GM18519 (cell line): ENCODE results near the gene SERPINB5.

Source experiments
- ATAC-seq: cut with Tn5 transposase; IDR thresholded peaks from one replicate; pipeline ENCODE4 v1.9.1; 2021; ENCODE audit warnings: mild to moderate bottlenecking, moderate library complexity; ENCODE audit not compliant: unreplicated experiment, low FRiP score

Gene SERPINB5

DNA sequence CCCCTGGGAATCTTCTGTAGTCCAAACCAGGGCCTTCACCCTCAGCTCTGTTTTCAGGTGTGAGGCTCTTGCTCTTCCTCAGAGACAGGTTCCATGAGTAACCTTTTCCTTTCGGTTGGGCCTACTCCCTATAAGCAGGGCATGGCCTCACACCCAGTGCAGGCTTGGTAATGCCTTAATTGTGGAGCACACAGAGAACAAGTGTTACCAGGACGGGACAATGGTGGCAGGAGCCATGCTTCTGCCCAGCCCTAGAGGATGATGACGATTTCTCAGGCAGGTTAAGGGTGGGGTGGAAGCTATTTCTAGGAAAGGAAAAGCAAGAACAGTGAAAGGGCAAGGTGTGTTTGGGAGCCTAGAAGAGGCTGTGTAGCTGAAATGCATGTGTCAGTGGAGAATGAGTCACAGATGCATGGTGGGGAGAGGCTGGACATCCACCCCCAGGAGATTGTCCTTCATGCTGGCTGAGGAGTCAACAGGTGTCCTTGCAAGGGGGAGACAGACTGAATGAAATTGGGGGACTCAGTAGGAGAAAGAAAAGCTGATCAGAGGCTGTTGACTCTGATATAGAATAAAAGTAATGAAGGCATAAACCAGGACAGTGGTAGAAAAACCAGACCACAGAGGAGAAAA, 43.4 kb downstream of the SERPINB5 start:
- ATAC-seq, result no peak

DNA sequence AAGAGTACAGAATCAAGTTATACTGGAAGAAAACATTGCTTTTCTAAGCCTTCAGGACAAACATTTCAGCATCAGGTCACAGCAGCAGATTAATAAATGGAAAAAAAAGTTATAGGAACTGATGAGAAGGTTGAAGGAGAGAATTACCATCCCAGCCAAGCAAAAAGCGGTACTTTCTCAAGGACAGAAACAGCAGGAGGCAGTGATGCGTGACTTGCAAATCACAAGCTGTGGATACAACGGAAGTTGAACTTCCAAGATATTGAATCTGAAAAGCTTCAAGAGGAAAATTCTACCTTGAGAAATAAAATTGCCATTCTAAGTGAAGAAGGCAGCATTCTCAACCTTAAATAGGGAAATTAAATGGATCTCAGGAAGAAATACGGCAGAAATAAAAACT, 46.9 kb downstream of the SERPINB5 start:
- no peak for ATAC-seq

DNA sequence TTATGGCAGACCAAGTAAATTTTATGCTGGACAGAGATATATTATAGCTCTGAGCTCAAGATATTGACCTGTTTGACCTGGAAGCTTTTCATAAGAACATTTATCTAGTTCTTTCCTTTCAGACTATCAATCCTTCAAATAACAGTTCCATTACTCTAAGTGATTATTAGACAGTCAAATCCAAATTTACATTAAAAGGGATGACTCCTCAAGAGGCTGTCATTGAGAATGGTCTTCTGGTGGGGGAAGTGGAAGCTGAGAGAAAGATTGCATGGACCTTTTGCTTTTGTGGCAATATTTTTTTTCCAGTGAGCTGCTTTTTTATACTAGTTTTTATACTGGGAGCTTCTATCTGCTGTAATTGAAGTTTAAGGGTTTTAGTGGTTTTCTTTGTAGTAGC, 50.5 kb downstream of the SERPINB5 start:
- ATAC-seq, result no peak

DNA sequence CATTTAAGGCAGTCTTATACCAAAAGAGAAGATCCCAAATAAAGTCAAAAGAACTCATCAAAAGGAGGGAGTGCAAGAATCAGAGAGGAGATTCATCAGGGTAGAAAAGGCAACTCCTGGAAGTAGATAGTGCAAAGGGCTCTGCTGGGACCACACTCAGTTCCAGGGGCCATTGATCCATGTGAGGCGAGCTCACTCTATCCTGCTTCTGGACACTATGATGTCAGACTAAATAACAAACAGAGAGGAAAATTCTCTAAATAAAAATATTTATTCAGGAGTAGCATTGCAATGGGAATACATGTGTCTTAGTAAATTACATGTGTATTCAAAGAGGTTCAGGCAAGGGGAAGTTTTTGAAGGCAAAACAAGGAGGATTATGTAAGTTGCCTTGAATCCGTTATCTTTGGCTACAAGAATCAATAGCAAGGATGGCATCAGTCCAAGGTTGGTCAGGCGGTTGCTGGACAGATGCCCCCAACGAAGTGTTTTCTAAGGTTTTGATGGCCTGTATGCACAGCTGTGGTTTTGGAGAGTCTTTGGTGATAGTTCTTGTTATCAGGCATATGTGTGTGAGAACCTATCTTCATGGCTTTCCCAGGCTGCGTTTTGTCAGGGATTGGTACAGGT, 52.2 kb downstream of the SERPINB5 start:
- no peak for ATAC-seq

DNA sequence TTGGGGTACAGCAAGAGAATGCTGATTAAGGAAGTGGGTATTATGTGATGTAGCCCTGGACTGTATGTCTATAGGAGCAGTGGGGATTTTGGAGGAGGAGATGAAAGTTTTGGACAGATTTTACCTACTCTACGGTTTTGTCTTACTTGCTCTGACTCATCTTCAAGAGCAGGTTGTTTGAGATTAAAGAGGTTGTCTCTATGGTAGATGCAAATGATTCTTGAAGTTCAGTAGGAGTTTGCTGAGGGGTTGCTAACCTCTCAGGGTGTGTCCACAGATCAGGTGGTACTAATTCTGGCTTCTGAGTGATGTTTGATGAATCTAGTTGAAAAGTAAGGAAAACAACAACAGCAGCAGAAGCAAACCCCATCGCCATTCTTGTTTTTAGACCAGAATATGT, 55.7 kb downstream of the SERPINB5 start:
- no peak for ATAC-seq

DNA sequence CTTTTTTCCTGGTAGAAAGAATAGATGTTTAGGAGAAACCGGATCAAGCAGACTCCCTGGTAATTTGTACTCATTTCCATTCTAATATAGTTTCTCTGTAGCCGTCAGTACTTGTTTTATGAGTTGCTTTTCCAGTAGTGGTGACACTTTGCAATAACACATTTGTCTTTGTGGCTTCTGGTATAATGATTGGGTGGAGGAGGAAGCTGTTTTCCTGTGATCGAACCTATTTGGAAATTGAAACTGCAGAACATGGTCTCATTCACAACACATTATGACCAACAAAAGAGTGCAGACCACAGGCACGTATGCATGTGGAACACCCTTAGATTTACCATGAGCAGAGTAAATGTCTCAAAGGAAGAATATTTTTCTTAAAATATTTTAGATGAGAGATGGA, 57.9 kb downstream of the SERPINB5 start:
- no peak for ATAC-seq

DNA sequence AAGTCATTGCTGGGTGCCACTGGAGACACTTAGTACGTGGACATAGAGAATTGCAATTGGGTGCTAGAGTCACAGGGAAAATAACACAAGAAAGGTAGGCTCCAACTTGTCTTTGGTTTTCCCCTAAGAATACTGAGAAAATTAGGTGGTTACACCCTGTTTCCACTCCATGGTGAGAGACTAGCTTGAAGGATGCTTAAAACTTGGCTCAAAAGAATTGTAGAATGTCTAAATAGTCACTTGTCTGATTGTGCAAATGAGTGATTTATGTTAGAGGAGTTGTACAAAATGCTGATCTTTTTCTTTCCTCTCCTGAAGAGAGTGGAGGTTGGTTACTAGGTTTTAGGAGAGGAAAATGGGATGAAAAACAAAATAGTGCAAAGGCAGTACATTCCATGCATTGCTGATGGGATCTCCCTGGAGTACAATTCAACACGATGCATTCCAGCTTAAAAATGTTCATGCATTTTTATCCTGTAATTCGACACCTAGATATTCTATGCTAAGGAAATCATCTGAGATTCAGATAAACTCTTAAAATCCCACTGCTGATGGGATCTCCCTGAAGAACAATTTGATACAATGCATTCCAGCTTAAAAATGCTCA, 63.2 kb downstream of the SERPINB5 start:
- ATAC-seq, result no peak

DNA sequence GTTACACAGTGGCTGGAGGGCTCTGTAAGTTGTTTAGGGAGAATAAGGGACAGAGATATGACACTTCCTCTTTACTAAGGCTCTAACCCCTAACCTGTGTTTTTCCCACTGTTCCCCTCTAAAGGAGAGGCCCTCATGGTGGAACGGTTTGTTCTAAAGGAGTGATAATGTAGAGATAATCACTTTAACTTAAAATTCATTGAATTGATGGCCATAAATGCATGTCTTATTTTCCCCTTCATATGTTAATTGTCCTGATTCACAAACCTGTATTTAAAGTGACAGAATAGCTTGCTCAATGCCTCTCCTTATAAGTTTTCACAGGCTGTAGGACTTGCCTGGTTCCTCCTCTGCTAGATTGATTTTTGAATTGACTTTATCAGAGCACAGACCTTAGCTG, 65.3 kb downstream of the SERPINB5 start, which contains the start of gene SERPINB12:
Gene SERPINB12, plus strand, starts transcription at position 301 of the 400 bp plus-strand sequence. CDS start 13,791 bp downstream, outside the sequence.
- no peak for ATAC-seq

DNA sequence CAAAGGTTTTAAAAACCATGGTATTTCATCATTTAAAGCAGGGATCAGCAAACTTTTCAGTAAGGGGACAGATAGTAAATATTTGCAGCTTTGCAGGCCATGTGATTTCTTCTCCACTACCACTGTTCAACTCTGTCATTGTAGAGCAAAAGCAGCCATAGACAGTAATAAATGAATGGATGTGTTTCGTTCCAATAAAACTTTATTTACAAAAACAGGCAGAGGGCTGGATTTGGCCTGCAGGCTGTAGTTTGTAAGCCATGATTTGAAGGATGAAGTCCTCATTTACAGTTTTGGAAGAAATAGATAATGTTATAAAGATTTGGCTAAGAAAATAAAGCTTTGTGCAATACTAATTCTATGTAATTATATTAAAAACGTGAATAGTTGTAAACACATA, 67.3 kb downstream of the SERPINB5 start:
- no peak for ATAC-seq

DNA sequence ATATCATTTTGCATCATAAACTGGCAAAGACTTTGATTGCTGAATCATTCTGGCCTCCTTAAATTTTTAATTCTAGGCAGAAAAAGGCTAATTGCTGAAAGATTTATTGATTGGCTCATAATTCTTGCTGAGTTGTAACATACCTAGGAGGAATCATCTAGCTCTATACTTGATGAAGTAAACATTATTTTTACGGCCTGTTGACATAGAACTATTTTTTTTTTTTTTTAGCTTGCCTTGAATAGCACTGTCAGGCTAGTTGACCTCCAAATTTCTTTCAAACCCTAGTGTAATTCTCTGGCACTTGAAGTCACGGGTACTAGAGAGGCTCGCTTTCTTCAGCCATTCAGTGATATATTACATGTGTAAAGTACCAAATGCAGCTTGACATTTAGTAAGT, 68.2 kb downstream of the SERPINB5 start:
- ATAC-seq, result no peak

DNA sequence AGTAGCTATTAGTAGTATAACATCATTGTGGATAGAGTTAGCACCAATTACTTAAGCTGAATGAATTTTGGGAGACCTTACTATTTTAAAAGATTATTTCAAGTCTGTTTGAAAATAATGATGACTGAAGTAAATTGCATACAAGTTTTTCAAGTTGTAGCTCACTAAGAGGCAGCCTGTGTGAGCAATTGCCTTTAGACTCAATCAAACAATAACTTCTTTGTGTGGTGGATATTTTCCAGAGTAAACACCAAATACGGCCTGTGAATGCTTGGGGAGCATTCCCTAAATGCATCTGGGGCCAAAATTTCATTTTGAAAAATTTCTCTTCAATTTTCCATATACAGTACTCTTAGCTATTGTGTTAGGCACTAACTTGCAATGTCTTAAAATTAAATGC, 73.3 kb downstream of the SERPINB5 start:
- no peak for ATAC-seq

DNA sequence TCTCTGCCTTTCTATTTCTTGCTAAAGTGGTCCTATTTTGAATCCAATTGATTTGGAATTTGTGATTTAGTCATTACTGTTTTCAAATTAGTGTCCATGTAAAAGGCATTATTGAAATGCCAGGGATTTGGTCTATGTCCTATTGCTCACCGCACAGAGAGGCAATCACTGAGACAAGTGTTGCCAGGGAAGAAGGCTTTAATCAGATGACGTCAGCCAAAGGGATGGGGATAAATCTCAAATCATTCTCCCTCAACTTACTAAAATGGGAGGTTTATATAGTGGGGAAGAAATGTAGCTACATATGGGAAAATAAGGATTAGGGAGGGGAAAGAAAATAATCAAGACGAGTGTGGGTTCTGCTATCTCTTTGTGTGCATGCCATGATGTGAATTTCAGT, 75.0 kb downstream of the SERPINB5 start:
- no peak for ATAC-seq

DNA sequence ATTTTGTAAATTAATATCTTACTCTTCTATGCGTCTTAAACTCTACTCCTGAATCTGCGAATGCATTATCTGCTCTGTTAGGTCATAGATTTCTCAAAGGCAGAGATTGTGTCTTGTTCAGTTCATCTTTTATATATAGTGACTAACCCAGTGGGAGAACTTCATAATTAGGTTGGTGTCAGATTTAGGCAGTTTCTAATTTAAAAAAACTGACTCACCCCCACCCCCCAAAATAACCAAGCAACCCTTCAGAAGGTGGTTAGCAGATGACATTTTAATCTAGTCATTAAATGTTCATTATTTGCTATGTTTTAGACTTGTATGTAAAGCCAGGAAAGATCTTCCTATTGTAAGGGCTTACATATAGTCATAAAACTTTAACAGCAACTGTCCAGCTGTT, 75.8 kb downstream of the SERPINB5 start:
- ATAC-seq, result no peak

DNA sequence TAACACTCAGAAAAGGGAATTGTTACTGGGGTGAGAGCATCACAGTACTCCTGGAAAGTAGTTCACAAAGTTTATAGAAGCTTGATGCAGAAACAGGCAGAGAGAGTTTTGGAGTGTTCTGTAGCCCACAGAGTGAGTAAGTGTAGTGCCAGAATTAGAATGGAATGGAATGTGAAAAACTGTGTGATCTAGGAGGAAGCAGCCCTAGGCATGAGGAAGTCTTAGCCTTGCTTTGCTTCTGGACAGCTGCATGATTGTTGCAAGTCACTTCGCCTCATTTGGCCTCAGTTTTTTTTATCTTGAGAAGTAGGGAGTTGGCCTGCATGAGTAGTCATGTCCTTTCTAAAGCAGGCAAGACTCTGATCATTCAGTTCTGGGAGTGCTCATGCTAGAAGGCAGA, 76.3 kb downstream of the SERPINB5 start:
- no peak for ATAC-seq
